NCI-H748 treated with DMSO at 0.1 percent for 48 hours (cell line): ENCODE measurements around the gene CA9.

Experiments used
- DNase-seq: peaks from one replicate; lab custom pipeline; 2025; lab: John Stamatoyannopoulos, UW

The CA9 gene

DNA sequence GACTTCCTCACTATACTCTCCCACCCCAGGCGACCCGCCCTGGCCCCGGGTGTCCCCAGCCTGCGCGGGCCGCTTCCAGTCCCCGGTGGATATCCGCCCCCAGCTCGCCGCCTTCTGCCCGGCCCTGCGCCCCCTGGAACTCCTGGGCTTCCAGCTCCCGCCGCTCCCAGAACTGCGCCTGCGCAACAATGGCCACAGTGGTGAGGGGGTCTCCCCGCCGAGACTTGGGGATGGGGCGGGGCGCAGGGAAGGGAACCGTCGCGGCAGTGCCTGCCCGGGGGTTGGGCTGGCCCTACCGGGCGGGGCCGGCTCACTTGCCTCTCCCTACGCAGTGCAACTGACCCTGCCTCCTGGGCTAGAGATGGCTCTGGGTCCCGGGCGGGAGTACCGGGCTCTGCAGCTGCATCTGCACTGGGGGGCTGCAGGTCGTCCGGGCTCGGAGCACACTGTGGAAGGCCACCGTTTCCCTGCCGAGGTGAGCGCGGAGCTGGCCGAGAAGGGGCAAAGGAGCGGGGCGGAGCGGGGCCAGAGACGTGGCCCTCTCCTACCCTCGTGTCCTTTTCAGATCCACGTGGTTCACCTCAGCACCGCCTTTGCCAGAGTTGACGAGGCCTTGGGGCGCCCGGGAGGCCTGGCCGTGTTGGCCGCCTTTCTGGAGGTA is 2.1 kb downstream of the CA9 start:
- no peak for DNase-seq

GRCh38 chr9:35679091-35679490 is 5.4 kb downstream of the CA9 start:
- DNase-seq: no peak

DNA sequence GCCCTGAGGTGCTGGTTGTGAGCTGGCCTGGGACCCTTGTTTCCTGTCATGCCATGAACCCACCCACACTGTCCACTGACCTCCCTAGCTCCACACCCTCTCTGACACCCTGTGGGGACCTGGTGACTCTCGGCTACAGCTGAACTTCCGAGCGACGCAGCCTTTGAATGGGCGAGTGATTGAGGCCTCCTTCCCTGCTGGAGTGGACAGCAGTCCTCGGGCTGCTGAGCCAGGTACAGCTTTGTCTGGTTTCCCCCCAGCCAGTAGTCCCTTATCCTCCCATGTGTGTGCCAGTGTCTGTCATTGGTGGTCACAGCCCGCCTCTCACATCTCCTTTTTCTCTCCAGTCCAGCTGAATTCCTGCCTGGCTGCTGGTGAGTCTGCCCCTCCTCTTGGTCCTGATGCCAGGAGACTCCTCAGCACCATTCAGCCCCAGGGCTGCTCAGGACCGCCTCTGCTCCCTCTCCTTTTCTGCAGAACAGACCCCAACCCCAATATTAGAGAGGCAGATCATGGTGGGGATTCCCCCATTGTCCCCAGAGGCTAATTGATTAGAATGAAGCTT is 6.1 kb downstream of the CA9 start:
- DNase-seq: no peak

- DNase-seq: no peak
Observed at GRCh38 chr9:35680331-35681105, 6.8 kb downstream of the CA9 start.

DNA sequence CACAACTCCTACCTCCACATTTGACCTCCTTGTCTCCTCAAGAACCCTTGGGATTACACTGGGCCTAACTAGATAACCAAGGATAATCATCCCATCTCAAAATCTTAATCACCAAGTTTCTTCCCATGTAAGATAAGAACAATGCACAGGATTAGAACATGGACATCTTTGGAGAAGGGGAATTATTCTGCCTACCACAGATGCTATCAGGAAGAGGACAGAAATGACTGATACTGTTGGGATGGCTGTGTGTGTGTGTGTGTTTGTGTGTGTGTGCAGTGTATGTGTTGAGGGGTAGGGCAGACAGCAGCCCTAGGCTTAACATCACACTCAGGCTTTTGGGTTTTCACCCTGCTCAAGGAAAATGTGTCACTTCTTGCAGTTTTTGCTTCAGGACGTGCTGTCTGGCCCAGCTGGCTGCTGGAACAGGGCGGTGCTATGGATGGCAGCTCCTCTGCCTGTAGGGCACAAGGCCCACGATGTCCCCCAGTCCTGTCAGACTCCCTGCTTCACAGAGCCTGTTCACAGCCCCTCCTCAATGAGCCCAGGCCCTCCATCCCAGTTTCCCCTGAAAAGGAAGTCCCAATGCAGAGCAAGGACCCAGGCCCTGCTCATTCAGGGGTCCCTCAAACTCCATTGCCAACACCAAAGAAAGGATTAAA is 7.7 kb downstream of the CA9 start:
- no peak for DNase-seq

DNA sequence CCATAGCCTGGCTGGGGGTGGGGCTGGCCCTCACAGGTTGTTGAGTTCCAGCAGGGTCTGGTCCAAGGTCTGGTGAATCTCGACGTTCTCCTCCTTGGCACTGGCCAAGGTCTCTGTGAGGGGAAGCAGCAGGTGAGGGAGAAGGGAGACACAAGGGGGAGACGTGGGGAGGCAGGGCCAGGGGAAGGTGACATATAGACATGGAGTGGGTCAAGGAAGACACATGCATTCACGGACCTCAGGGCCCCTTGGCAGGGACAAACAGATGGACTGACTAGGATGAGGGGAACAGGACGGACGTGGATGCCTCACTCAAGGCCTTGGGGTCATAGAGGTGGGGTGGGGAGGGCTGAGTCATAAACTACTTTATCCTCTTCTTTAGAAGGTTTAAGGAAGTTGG is 8.3 kb downstream of the CA9 start:
- no peak for DNase-seq

GRCh38 chr9:35682520-35683315 is 9.0 kb downstream of the CA9 start:
- DNase-seq: no peak

- no peak for DNase-seq
Observed at GRCh38 chr9:35683323-35683722, 9.6 kb downstream of the CA9 start.

DNA sequence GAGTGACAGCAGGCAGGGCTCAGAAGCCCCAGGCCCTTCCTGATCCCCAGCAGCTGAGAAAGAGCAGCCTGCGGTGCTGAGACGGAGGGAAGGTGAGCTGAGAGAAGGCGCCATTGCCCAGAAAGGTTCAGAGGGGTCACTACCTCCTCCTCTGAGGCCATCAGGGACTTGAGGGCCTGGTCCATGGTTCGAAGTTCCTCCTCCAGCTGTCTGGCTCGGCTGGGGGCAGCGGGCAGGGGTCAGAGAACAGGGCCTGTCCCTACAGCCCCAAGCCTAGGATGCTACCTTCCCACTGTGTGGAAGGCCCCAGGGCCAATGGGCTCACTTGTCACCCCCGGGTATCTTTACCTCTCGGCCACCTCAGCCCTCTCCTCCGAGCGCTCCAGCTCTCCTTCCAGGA is 11.2 kb downstream of the CA9 start:
- no peak for DNase-seq

DNA sequence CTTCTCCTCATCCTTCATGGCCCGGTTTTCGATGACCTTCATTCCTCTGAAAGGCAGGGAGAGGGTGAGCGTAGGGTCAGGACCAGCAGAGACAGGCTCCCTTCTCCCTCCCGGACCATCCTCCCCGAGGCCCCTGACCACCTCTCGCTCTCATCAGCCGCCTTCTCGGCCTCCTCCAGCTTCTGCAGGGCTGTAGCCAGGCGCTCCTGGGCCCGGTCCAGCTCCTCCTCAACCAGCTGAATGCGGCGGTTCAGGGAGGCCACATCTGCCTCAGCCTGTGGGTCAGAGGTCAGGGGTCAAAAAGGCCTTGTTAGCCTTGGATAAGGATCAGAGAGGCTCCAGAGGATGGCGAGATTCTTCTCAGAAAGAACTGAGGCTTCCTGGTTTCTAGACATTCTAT is 11.8 kb downstream of the CA9 start:
- DNase-seq: no peak

DNA sequence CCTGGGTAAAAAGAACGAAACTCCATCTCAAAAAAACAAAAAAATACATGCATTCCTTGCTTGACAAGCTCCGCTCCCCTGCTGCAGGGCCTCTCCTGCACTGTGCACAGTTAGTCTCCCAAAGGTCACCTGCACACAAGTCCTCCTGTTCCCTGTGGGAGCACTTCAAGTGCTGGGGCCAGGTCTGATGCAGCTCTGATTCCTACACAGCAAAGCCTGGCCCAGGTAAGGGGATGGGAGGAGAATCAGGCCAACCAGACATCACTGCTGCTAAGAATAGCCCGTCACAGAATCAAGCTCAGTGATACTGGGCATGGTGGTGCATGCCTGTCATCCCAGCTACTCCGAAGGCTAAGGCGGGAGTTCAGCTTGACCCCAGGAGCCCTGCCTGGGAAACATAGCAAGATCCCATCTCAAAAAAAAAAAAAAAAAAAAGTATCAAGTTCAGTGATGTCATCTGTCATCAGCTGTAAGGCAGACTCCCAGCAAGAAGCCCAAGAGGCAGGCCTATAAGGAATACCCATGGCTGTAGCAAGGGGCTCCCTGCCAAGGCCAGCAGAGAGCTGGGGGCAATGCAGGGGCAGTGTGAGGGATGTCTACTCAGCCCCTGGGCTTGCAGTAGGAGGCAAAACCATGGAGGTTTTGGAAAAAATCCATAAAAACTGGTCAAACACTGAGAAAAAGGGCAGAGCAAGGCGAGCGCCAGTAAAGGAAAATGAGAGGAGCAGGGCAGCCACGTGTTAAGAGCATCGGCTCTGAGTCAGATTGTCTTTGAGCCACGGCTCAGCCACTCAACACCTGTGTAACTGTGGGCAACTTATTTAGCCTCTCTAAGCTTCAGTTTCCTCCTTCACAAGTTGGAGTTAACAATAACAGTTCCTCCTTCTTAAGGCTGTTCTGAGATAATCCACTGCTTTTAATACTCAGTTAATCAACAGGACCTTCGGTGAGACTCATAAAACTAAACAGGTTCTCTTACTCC is 12.8 kb downstream of the CA9 start:
- DNase-seq: no peak

GRCh38 chr9:35687306-35687705 is 13.6 kb downstream of the CA9 start:
- DNase-seq: no peak

DNA sequence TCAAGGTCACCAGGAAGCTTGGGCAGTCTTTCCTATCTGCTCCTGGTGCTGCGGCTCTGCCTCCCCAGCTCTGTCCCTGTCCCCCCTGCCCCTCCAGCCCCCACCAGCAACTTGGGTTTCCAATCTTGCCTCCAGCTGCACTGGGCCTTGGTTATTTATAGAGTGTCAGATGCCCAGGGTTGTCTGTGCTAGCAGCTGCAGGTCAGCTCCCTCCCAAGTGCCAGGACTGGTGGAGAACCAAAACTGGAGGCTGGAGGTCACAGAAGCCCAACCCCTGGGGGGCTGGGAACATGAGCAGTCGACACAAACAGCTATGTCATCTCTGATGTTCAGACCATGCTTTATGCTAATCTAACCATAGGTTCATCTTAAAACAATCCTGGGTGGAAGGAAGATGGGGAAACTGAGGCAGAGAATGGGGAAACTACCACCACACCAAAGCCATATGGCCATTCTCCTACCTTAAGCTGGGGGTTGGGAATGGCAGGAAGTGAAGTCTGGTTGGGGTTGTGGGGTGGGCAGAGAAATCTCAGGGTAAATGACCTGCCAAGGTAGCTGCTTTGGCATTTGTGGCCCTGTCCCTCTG is 14.3 kb downstream of the CA9 start:
- no peak for DNase-seq

DNA sequence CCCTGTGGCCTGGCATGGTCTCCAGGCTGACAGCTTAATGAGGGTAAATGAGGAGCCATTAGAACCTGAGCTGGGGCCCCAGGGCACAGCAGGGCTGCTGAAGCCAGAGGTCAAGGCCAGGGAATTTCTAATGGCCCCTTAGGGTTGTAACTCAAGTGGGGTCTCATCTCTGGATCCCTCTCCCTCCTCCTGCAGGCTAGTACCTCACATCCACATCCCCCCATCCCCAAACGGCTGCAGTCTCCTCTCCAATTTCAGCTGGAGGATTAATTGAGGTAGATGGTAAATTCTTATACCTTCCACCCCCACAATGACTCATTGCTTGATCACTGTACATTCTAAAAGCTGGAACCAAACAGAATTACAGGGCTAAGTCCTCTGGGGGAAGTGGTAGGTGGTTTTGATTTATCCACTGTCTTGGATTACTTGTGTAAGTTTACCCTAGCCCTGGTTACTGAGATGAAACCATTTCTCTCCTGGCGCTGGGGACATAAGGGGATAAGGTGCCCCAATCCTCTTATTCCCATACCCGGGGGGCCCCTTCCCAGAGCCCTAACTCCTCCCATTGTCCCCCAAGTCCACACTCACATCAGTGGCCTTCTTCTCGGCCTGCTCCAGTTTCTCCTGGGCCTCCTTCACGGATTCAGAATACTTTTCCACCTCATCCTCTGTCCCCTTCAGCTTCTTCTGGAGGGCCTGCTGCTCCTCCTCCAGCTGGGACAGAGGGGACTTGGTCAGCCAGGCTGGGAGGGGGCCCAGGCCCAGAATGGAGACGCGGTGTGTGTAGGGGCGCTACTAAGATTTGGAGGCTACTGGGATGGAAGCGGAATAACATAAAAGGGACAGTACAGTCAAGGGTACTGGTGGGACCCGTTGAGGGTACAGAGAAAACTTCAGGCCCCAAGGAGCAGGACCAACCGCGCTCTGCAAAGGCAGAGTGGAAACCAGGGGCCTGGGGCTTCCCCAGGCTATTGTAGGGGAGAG is 15.1 kb downstream of the CA9 start:
- DNase-seq: no peak

GRCh38 chr9:35689542-35690293 is 16.0 kb downstream of the CA9 start, which contains the start of gene TPM2:
Gene TPM2 (minus strand): TSS chr9:35689925. CDS start chr9:35689817, 108 bp downstream.
- no peak for DNase-seq

DNA sequence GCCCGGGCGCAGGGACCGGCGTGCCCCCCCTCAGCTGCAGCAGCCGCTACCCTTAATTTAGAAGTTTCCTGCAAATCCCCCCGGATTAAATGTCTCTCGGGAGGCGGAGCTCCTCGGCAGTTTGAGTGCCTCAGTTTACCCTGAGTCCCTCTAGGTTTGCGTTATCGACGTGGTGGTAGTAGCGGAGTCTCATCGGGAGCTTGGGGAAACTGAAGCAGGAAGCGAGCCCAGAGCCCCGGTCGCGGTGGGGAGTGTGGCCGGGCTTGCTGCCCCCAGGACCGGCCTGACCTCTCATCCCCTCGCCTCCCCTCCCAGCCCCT is 16.5 kb downstream of the CA9 start:
- DNase-seq: no peak

DNA sequence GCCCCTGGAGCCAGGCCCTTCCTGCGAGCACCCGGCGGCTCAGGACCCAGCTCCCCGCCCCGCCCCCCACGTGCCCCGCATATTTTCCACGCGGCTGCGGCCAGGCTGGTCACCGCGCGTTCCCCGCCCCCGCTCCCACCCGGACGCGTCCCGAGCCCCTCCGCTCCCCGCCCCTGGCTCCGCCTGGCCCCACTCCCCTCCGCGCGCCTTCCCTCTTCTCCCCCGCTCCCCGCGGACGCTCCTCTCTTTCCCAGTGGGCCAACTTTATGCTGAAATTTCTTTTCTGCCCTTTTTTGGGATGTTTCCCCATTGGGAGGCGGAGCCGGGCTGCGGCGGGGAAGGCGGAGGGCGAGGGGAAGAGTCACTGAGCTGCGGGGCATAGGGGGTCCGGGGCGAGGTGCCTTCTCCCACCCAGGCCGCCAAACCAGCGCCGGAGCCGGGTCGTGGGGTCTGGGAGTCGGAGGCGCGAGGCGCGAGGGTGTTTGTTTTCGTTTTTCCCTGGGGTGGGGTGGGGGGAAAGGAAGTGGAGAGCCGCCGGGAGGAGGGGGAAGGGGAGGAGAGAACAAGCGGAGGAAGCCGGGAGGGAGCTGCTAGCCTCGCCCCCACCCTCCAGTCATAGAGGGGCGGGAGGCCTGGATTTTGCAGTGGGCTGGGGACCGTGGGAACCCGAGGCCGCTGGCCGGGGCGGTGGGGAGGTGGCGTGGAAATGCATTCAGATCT is 17.0 kb downstream of the CA9 start:
- no peak for DNase-seq

DNA sequence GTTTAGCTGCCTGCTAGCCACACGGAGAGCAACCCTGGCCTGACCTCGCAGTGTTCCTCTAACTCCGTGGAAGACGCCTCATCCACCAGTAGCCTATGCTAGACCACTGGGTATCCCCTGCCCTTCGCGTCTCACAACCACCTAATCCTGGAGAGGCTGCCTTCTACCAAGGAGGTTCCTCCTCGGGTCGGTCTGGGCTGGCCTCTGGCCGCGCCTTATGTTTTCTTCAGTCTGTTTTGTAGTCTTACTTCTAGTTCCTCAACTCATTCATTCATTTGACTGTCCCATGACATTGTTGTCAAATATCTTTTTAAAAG is 17.6 kb downstream of the CA9 start:
- no peak for DNase-seq
